GM18520 (cell line): ENCODE results near the gene KIR2DL4.
"Not testable (repeated sequence)": the region's sequence is repeated elsewhere in the genome, so short reads cannot be mapped to it uniquely, and the experiment has no call there.

Source experiments
- ATAC-seq: cut with Tn5 transposase; IDR thresholded peaks from one replicate; pipeline ENCODE4 v1.9.1; 2021; ENCODE audit not compliant: unreplicated experiment

The KIR2DL4 gene

GRCh38 chr19:54803410-54803809 is at the start of gene KIR2DL4:
Gene KIR2DL4, plus strand, starts transcription at chr19:54803610. Its CDS starts 42 bp downstream, at chr19:54803652.
- ATAC-seq = no peak

- ATAC-seq = not testable (repeated sequence)
Observed at GRCh38 chr19:54756204-54757110, 47.0 kb upstream of the KIR2DL4 start.

- ATAC-seq = not testable (repeated sequence)
Observed at GRCh38 chr19:54758577-54758976, 44.8 kb upstream of the KIR2DL4 start.

GRCh38 chr19:54764219-54764618 is 39.2 kb upstream of the KIR2DL4 start:
- ATAC-seq = not testable (repeated sequence)

- ATAC-seq = not testable (repeated sequence)
Observed at GRCh38 chr19:54766464-54766863, 36.9 kb upstream of the KIR2DL4 start.

GRCh38 chr19:54769646-54770045 is 33.8 kb upstream of the KIR2DL4 start, which contains the start of gene KIR2DL1:
Gene KIR2DL1, plus strand, starts transcription at chr19:54769793. Its CDS starts 58 bp downstream, at chr19:54769851.
- ATAC-seq = not testable (repeated sequence)

- ATAC-seq = not testable (repeated sequence)
Observed at GRCh38 chr19:54770511-54770910, 32.9 kb upstream of the KIR2DL4 start.

- ATAC-seq = not testable (repeated sequence)
Observed at GRCh38 chr19:54771018-54771960, 32.1 kb upstream of the KIR2DL4 start.

- not testable (repeated sequence) for ATAC-seq
Observed at GRCh38 chr19:54772666-54773065, 30.7 kb upstream of the KIR2DL4 start.

GRCh38 chr19:54775095-54775815 is 28.2 kb upstream of the KIR2DL4 start:
- not testable (repeated sequence) for ATAC-seq

GRCh38 chr19:54775830-54776229 is 27.6 kb upstream of the KIR2DL4 start:
- not testable (repeated sequence) for ATAC-seq

- ATAC-seq = not testable (repeated sequence)
Observed at GRCh38 chr19:54777851-54778250, 25.6 kb upstream of the KIR2DL4 start.

GRCh38 chr19:54778896-54779295 is 24.5 kb upstream of the KIR2DL4 start:
- not testable (repeated sequence) for ATAC-seq

- not testable (repeated sequence) for ATAC-seq
Observed at GRCh38 chr19:54782916-54783315, 20.5 kb upstream of the KIR2DL4 start.

GRCh38 chr19:54786091-54786723 is 17.2 kb upstream of the KIR2DL4 start:
- ATAC-seq = not testable (repeated sequence)

- not testable (repeated sequence) for ATAC-seq
Observed at GRCh38 chr19:54788154-54788553, 15.3 kb upstream of the KIR2DL4 start.

GRCh38 chr19:54790711-54791110 is 12.7 kb upstream of the KIR2DL4 start:
- no peak for ATAC-seq

GRCh38 chr19:54791476-54791875 is 11.9 kb upstream of the KIR2DL4 start:
- no peak for ATAC-seq

- ATAC-seq = no peak
Observed at GRCh38 chr19:54792814-54793213, 10.6 kb upstream of the KIR2DL4 start.

- ATAC-seq = no peak
Observed at GRCh38 chr19:54795758-54796157, 7.7 kb upstream of the KIR2DL4 start.
